H4 (cell line): ENCODE measurements around the gene COL25A1. TPM values are rescaled to one million over a fixed set of nuclear protein-coding genes. Genes with fewer than 3 reads are reported as not detected.

Experiments used
- DNase-seq: peaks from one replicate; pipeline ENCODE4 v3.0.0-alpha.2; 2015; ENCODE audit warnings: low spot score
- total RNA-seq: library from RNA; depleted of rRNA; stranded (reverse); fragments of >200 nt; shearing (Covaris generic); gene quantifications from 2 replicates; pipeline ENCODE4 v1.2.3, GENCODE V29; 2014; rRNA removed

Gene COL25A1
- total RNA-seq: 0.02 TPM in 1 of 2 replicates, not detected in the other

GRCh38 chr4:109302361-109303139 is at the start of gene COL25A1:
TSS of gene COL25A1 (minus strand) at chr4:109302658.
- DNase-seq: no peak

GRCh38 chr4:109350121-109350520 is 47.7 kb upstream of the COL25A1 start:
- no peak for DNase-seq

GRCh38 chr4:109334129-109335105 is 32.0 kb upstream of the COL25A1 start:
- no peak for DNase-seq

GRCh38 chr4:109332926-109333464 is 30.5 kb upstream of the COL25A1 start:
- peak; percentile 16 for DNase-seq

- DNase-seq: no peak
These were observed 25.2 kb upstream of the COL25A1 start for GRCh38 chr4:109327641-109328040.

- DNase-seq: no peak
These were observed 23.2 kb upstream of the COL25A1 start for GRCh38 chr4:109325698-109326097.

GRCh38 chr4:109323348-109323747 is 20.9 kb upstream of the COL25A1 start:
- no peak for DNase-seq

GRCh38 chr4:109321232-109321631 is 18.8 kb upstream of the COL25A1 start:
- no peak for DNase-seq

- no peak for DNase-seq
These were observed 17.2 kb upstream of the COL25A1 start for GRCh38 chr4:109319684-109320083.

- no peak for DNase-seq
These were observed 16.7 kb upstream of the COL25A1 start for GRCh38 chr4:109319156-109319555.

- peak; percentile 11 for DNase-seq
These were observed 13.4 kb upstream of the COL25A1 start for GRCh38 chr4:109315818-109316217.

GRCh38 chr4:109315341-109315740 is 12.9 kb upstream of the COL25A1 start:
- no peak for DNase-seq

GRCh38 chr4:109313168-109314133 is 11.0 kb upstream of the COL25A1 start:
- no peak for DNase-seq

GRCh38 chr4:109303140-109303496 is 660 bp upstream of the COL25A1 start:
- DNase-seq: no peak

GRCh38 chr4:109301651-109302360 is 652 bp downstream of the COL25A1 start:
- no peak for DNase-seq

GRCh38 chr4:109298279-109299010 is 4.0 kb downstream of the COL25A1 start:
- DNase-seq: no peak

GRCh38 chr4:109296527-109296926 is 5.9 kb downstream of the COL25A1 start:
- DNase-seq: no peak

GRCh38 chr4:109295081-109295480 is 7.4 kb downstream of the COL25A1 start:
- DNase-seq: no peak

- DNase-seq: peak; percentile 76
These were observed 7.9 kb downstream of the COL25A1 start for GRCh38 chr4:109294468-109295020.
